ENCODE results near the gene CHKA. TPM values are rescaled to one million over a fixed set of nuclear protein-coding genes. Genes with fewer than 3 reads are reported as not detected.
A peak's percentile ranks its signal among the peaks of the same experiment; 100 is the strongest.

CHKA gene
- total RNA-seq, 1 donor from 2014 or later: 20.8 TPM

DNA sequence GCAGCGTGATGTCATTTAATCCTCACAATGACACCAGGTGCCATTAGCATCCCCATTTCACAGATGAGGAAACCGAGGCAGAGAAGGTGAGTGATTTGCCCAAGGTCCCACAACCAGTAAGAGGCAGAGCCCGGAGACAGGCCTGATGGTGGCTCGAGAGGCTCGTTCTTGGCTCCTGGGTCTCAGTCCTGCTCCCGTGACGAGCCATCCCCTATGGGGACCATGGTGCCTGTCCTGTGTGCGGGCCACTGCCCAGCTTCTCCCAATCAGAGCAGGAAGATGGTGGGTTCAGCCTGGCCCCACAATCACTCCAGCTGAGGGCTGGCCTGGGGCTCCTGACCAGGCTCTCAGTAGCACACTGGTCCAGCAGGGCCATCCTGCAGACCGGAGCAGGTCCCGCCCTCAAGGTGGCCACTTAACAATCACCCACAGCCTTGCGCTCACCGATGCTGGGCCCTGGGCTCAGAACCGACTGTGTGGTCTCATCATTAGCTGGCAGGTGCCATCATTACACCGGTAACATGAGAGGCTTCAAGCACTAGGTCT lies 107.5 kb downstream of the CHKA start:
- no peak for DNase-seq

GRCh38 chr11:68012843-68013610 lies 108.2 kb downstream of the CHKA start:
- no peak for DNase-seq

- no peak for DNase-seq
Measured at GRCh38 chr11:68012044-68012842, 108.9 kb downstream of the CHKA start.

GRCh38 chr11:68011051-68011943 lies 109.9 kb downstream of the CHKA start:
- DNase-seq: no peak

- DNase-seq: no peak
Measured at GRCh38 chr11:68010090-68011041, 110.8 kb downstream of the CHKA start, which contains the start of gene ALDH3B1. Gene ALDH3B1, plus strand, starts transcription at chr11:68010327. Its CDS starts 4,971 bp downstream, at chr11:68015298.

DNA sequence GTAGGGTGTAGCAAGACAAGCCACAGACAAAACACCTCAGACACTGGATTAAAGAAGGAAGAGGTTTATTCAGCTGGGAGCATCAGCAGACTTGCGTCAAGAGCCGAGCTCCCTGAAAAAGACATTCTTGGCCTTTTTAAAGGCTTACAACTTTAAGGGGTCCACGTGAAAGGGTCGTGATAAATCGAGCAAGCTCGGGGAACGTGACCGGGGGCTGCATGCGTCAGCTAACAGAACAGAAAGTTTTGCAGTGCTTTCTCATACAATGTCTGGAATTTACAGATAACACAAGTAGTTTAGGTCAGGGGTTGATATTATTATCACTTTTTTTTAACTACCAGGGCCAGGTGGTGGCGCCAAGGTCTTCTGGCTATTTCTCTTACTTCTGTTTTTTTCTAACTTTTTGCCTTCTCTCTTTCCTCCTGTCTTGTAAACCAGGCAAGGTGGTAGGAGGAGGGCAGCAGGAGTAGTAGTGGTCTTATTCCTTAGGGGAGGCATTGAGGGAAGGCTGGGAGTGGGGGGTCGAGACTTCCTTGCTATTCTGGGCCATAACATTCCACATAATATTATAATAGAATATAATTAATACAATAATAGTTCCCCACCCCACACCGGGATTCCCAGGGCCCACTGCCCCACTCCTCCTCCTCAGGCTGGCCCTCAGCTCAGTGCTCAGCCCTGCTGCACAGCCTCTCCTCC lies 111.6 kb downstream of the CHKA start:
- DNase-seq: no peak

GRCh38 chr11:68008381-68009337 lies 112.5 kb downstream of the CHKA start:
- DNase-seq: no peak

- no peak for DNase-seq
Measured at GRCh38 chr11:68007498-68008380, 113.4 kb downstream of the CHKA start.

DNA sequence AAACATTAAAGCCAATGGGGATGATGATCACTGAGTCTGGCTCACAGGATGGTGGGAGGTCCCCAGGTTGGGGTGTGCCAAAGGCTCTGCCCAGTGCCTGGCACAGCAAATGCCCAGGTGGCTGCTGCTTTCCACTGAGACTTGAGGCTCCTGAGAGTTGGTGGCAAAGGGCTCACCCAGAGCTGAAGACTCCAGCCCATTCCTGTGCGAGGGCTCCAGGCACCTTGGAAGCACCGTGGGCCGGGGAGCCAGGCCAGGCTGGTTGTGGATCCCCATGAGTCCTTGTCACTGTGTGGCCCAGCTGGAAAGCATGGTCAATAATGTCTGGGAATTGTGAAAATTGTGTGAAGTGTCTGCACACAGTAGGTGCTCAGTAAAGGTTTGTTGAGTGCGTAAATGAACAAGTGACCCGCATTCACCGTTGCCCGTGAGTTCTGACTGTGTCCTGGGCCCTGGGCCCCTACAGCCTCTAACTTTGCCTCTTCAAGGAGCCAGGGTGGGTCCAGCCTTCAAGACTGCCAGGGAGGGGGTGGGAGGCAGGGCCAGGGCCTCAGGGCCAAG lies 114.5 kb downstream of the CHKA start:
- DNase-seq: no peak

GRCh38 chr11:68004551-68005335 lies 116.4 kb downstream of the CHKA start:
- no peak for DNase-seq

DNA sequence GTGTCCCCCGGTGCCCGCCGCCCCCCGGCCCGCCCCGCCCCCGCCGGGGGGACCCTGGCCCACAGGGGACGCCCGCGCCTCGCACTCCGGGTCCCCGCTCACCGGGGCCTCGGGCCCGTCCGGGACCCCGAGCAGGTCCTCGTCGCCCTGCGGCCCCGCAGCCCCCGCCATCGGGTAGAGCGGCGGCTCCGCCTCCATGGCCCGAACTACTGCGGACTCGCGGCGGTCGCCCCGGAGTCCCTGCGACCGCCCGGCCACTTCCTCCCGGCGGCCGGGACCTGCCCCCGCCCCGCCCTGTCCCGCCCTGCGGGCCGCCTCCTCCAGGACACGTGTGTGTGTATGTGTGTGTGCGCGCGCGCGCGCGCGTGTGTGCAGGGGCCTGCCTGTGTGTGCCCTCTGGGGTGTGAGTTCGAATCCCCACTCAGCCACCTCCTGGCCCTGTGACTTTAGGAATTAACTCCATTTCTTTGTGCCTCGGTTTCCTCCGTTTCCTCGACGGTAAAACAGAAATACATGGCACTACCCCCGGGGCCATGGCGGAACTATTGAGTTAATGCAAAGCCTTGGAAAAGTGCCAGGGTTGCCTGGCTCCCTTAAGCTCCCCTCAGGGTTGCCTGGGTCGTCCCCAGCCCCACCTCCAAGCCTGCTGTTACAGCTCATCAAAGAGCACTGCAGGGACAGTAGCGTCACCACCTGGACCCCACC lies 117.2 kb downstream of the CHKA start, which contains the start of gene UNC93B1:
Gene UNC93B1 (minus strand): TSS at position 252 of the 705 bp plus-strand sequence. CDS start 54 bp downstream, at position 198.
- DNase-seq: peak; percentile 40

GRCh38 chr11:68002938-68003845 lies 118.0 kb downstream of the CHKA start:
- no peak for DNase-seq
